Activated naive CD4-positive, alpha-beta T cell treated with anti-CD3 and anti-CD28 coated beads for 36 hours (primary cell): ENCODE measurements around the gene QRICH2. TPM values are rescaled to one million over a fixed set of nuclear protein-coding genes. Genes with fewer than 3 reads are reported as not detected.

Source experiments
- total RNA-seq, 2 experiments: library from RNA; stranded (reverse); gene quantifications; one replicate each; pipeline ENCODE4 v1.2.3, GENCODE V29; 2021

The QRICH2 gene
- total RNA-seq, 2 experiments from 2014 or later, result 0.52 TPM

Other genes starting within 250 kb of the QRICH2 start
- gene SRP68, start 235.8 kb downstream of the QRICH2 start, total RNA-seq, result 100 to 1,000 TPM; 127 to 131 TPM
- 1 to 10 TPM; 3.3 to 3.6 TPM for gene GALR2, start 233.5 kb downstream of the QRICH2 start, total RNA-seq
- gene ZACN, start 229.1 kb downstream of the QRICH2 start, total RNA-seq, result 1 to 10 TPM; 6.4 to 6.5 TPM
- gene EXOC7, start 204.5 kb downstream of the QRICH2 start, total RNA-seq, result 10 to 100 TPM; 43.5 to 46.6 TPM
- gene FOXJ1, start 167.0 kb downstream of the QRICH2 start, total RNA-seq, result under 1 TPM; 0.60 to 0.84 TPM
- 10 to 100 TPM; 38.1 to 45.3 TPM for gene RNF157, start 67.8 kb downstream of the QRICH2 start, total RNA-seq
- 100 to 1,000 TPM; 467 to 472 TPM for gene UBALD2, start 42.9 kb downstream of the QRICH2 start, total RNA-seq
- 10 to 100 TPM; 30.1 to 33.3 TPM for gene PRPSAP1, start 45.6 kb upstream of the QRICH2 start, total RNA-seq
- gene SPHK1, start 76.3 kb upstream of the QRICH2 start, total RNA-seq, result 1 to 10 TPM; 9.0 to 9.2 TPM
- gene UBE2O, start 144.9 kb upstream of the QRICH2 start, total RNA-seq, result 10 to 100 TPM; 18.8 TPM
- not detected for gene AANAT, start 159.3 kb upstream of the QRICH2 start, total RNA-seq
- gene RHBDF2, start 193.1 kb upstream of the QRICH2 start, total RNA-seq, result 10 to 100 TPM; 13.3 to 13.4 TPM
- gene CYGB, start 229.4 kb upstream of the QRICH2 start, total RNA-seq, result not detected
- not detected for gene PRCD, start 231.8 kb upstream of the QRICH2 start, total RNA-seq